NCI-H1694 (cell line): ENCODE results near the gene PLLP.
"Not testable (repeated sequence)": the region's sequence is repeated elsewhere in the genome, so short reads cannot be mapped to it uniquely, and the experiment has no call there.

ENCODE experiments used
- DNase-seq: peaks from one replicate; lab custom pipeline; 2025; lab: John Stamatoyannopoulos, UW

Gene PLLP

GRCh38 chr16:57273826-57274225 lies 10.6 kb downstream of the PLLP start:
- DNase-seq = no peak

GRCh38 chr16:57273359-57273758 lies 11.1 kb downstream of the PLLP start:
- no peak for DNase-seq

GRCh38 chr16:57271867-57272495 lies 12.5 kb downstream of the PLLP start:
- DNase-seq = no peak

- DNase-seq = no peak
Measured at GRCh38 chr16:57271063-57271345, 13.5 kb downstream of the PLLP start.

- DNase-seq = no peak
Measured at GRCh38 chr16:57270221-57271062, 14.0 kb downstream of the PLLP start.

GRCh38 chr16:57268804-57269800 lies 15.4 kb downstream of the PLLP start:
- no peak for DNase-seq

GRCh38 chr16:57267343-57267742 lies 17.1 kb downstream of the PLLP start:
- not testable (repeated sequence) for DNase-seq

- DNase-seq = no peak
Measured at GRCh38 chr16:57266531-57267260, 17.8 kb downstream of the PLLP start.

GRCh38 chr16:57265850-57266530 lies 18.5 kb downstream of the PLLP start:
- DNase-seq = no peak

- no peak for DNase-seq
Measured at GRCh38 chr16:57264950-57265371, 19.5 kb downstream of the PLLP start.

- DNase-seq = no peak
Measured at GRCh38 chr16:57264381-57264780, 20.1 kb downstream of the PLLP start.

- no peak for DNase-seq
Measured at GRCh38 chr16:57263541-57264351, 20.7 kb downstream of the PLLP start.

GRCh38 chr16:57262841-57263540 lies 21.5 kb downstream of the PLLP start:
- no peak for DNase-seq

GRCh38 chr16:57261806-57262205 lies 22.7 kb downstream of the PLLP start:
- no peak for DNase-seq

GRCh38 chr16:57260294-57260929 lies 24.1 kb downstream of the PLLP start:
- DNase-seq = no peak

- DNase-seq = no peak
Measured at GRCh38 chr16:57258910-57259475, 25.5 kb downstream of the PLLP start.

- no peak for DNase-seq
Measured at GRCh38 chr16:57258226-57258909, 26.1 kb downstream of the PLLP start.

GRCh38 chr16:57257455-57258070 lies 26.9 kb downstream of the PLLP start:
- DNase-seq = no peak
